HG02642 (cell line): ENCODE results near the gene ASB9.
"Not testable (repeated sequence)": the region's sequence is repeated elsewhere in the genome, so short reads cannot be mapped to it uniquely, and the experiment has no call there.

Experiments
- ATAC-seq: cut with Tn5 transposase; IDR thresholded peaks from one replicate; pipeline ENCODE4 v1.9.1; 2021; ENCODE audit warnings: mild to moderate bottlenecking; ENCODE audit not compliant: unreplicated experiment, poor library complexity

Gene ASB9

GRCh38 chrX:15198608-15199202 is 71.2 kb downstream of the ASB9 start:
- ATAC-seq: not testable (repeated sequence)

GRCh38 chrX:15194146-15194545 is 75.7 kb downstream of the ASB9 start:
- no peak for ATAC-seq
